HCT116 (cell line): ENCODE measurements around the gene PXDN.

Experiments used
- ATF3 ChIP-seq: IDR thresholded peaks from 2 replicates; pipeline ENCODE4 v1.6.1; 2012
- CBX3 ChIP-seq: IDR thresholded peaks from 2 replicates; pipeline ENCODE4 v1.6.1; 2012; ENCODE audit warnings: low read depth
- CTCF ChIP-seq, 3 experiments: fragments of 200-600 bp in 1 of 3; sonication (generic) in 1 of 3; IDR thresholded peaks in 2 of 3; conservative IDR thresholded peaks in 1 of 3; 2 replicates each; pipeline ENCODE4 v1.5.1; 2012 to 2017; ENCODE audit warnings: low read depth in 2 of 3, low read length in 2 of 3, antibody characterized with exemption in 1 of 3, borderline replicate concordance in 1 of 3, control low read depth in 1 of 3, mild to moderate bottlenecking in 1 of 3, mixed read lengths in 1 of 3, mixed run types in 1 of 3, moderate library complexity in 1 of 3; ENCODE audit not compliant: insufficient read depth in 1 of 3
- EZH2 ChIP-seq: fragments of 200-600 bp; sonication (generic); IDR thresholded peaks from 2 replicates; pipeline ENCODE4 v1.6.1; 2017; ENCODE audit warnings: antibody characterized with exemption, mixed run types
- EZH2phosphoT487 ChIP-seq: fragments of 200-600 bp; IDR thresholded peaks from 2 replicates; pipeline ENCODE4 v1.6.1; 2018; ENCODE audit warnings: antibody characterized with exemption, borderline replicate concordance
- MAX ChIP-seq: IDR thresholded peaks from 2 replicates; pipeline ENCODE4 v1.6.1; 2012
- POLR2A ChIP-seq: IDR thresholded peaks from 2 replicates; pipeline ENCODE4 v1.7.0; 2011; ENCODE audit warnings: borderline replicate concordance; ENCODE audit not compliant: insufficient read depth, insufficient read length; ENCODE audit errors: extremely low read depth
- REST ChIP-seq: IDR thresholded peaks from 2 replicates; pipeline ENCODE4 v1.6.1; 2012; ENCODE audit warnings: low read depth
- YY1 ChIP-seq: IDR thresholded peaks from 2 replicates; pipeline ENCODE4 v1.6.1; 2011; ENCODE audit warnings: low read length, low read depth, moderate library complexity, mild to moderate bottlenecking; ENCODE audit not compliant: insufficient replicate concordance; ENCODE audit errors: extremely low read depth

GRCh38 chr2:1758171-1758570, 13.9 kb upstream of the PXDN start:
- TF ChIP-seq EZH2phosphoT487: no peak
- TF ChIP-seq CTCF (IDR thresholded peaks at IDR 0.05 in 2 of 3, conservative IDR thresholded peaks at IDR 0.05 in 1 of 3; ENCODE audit: borderline replicate concordance in 1 of 3, insufficient read depth in 1 of 3, low read depth in 2 of 3, low read length in 2 of 3): no peak
- no peak for TF ChIP-seq REST
- TF ChIP-seq EZH2: no peak
- TF ChIP-seq POLR2A: no peak
- no peak for TF ChIP-seq YY1
- no peak for TF ChIP-seq CBX3
- no peak for TF ChIP-seq MAX
- no peak for TF ChIP-seq ATF3
